DMS 273 treated with DMSO at 0.1 percent for 48 hours (cell line): ENCODE measurements around the gene DNAL1.

Experiments
- DNase-seq: peaks from one replicate; lab custom pipeline; 2025; lab: John Stamatoyannopoulos, UW

Gene DNAL1

DNA sequence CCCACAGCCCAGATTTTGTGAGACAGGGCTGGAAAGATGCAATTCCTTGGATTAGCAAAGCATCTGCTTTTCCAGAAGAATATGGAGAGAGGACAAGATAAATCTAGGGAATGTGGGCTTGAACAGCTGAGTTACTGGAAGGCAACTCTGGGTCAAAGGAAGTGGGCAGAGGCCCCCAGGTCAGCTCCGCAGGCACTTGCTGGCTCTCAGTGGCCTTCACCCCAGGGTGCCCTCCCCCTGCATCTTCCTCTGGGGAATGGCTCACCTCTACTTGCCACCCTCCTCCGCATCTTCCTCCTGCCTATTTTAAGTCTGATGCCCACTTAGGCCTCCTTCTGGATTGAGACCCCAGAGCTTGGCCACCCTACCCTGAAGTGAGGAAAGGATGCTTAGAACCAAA, 79.9 kb downstream of the DNAL1 start:
- DNase-seq, result no peak

- no peak for DNase-seq
These were observed 80.6 kb downstream of the DNAL1 start for GRCh38 chr14:73725116-73726024.

DNA sequence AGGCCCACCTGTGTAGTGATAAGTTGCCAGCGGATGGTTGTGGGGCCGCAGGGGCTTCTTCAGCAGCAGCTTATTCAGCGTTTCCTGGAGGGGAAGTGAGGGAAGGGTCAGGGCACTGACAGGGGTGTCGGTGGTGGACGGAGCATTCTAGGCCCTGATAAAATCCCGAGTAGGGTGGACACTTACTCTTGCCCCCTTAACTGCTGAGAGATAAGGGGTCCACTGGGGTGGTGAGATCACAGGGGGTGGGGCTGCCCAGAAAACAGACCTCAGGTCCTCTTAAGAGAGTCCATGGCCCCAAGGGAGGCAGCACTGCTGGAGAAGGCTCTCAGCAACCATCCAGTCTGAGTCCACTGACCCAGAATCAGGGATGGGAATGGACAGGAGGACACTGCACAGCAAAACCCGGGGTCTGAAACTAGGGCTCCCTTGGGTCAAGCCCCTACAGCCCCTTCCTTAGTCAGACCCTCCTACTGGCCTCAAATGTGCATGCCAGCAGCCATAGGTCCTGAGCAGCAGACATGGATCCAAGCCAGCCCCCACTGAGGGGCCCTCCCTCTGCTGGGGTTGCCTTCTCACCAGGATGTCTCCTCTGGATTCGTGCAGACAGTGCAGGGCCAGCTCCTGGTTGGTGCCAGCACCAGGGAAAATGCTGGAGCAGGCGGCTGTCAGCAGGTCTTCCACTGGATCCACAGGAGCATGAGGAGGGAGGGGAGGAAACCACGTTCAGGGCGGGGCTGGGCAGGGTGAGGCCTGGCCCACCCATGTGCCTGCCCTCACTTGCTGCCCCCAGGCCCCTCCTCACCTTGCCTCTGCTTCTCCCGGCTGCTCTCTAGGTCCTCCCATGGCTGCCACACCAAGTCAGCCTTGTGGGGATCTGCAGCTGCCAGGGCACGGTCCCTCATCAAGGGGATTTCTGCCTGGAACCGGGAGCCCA, 81.5 kb downstream of the DNAL1 start:
- DNase-seq, result no peak

DNA sequence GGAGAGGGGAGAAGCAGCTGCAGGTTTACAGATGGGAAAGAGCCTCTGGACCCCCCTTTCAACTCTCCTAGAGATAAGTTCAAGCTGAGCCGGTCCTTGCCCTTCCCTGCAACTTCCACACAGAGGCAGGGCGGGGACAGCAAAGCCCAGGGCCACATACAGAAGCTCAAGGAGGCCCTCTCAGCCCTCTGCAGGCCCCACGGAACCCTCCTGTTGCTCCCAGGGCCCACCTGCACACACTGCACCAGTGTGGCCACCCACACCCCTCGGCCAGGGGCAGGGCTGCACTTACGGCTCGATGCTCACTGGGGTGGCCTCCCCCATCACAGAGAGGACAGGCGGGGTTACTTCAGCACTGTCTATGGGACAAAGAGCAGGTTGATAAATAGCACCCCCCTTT, 82.4 kb downstream of the DNAL1 start:
- no peak for DNase-seq

GRCh38 chr14:73728717-73729330, 84.0 kb downstream of the DNAL1 start:
- DNase-seq, result no peak

DNA sequence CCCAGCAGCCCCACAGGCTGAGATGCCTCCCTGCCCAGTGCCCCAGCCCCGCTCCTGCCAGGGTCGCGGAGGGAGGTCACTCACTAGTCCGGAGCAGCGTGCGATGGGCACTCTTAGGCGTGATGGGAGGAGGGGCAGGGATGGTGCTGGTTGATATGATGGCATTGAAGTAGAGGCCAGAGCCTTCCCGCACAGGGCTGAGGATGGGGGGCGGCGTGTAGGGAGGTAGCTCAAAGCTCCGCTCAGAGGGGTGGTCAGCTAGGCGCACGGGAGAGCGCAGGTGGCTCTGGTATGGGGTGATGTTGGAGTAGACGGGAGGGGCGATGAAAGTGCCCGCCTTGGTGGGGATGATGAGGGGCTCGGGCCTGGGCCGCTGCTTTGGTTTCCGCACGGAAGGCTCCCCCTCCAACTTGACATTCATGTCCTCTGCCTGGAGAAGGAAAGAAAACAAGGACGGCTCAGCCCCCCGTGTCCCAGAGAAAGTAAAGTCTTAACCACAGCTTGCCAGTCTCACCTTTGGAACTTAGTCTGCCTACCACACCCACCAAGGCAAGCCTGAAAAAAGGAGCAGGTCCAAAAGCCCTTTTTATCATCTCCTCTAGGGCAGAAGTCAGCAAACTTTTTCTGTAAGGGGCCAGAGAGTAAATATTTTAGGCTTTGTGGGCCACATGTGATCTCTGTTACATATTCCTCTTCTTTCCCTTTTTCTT, 84.9 kb downstream of the DNAL1 start:
- DNase-seq, result no peak

DNA sequence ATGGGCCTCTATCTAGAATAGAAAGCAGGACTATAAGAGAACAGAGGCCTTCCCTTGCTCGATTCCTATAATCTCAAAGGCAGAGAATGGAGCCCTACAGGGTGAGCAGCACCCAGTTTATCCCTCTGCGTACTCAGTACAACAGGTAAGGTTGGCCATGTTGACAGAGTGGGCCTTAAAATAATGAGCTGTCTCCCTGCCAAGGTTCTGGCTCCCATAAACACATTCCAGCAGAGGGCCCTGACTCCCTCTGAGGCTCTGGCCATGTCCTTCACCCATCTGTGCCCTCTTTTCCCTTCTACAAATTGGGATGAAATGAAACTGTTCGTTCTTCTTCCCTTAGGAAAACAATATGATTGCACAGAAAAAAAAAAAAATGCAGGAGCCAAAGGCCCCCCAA, 86.3 kb downstream of the DNAL1 start:
- no peak for DNase-seq

DNA sequence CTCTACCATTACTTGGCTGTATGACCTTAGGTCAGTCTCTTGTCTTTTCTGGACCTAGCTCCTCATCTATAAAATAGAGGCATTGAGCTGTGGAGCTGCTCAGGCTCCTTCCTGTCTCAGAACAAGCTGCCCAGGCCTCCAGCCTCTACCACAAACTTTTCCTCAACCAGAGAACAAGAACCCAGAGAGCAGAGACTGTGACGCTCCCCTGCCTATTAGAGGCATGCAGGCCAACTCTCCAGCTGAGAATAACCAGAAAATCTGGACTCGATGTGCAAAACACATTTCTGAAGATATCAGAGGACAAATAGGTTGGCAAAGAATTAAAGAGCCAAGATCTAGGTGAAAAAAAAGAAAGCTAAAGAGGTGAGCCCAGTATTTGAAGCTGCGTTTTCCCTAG, 87.2 kb downstream of the DNAL1 start:
- no peak for DNase-seq

DNA sequence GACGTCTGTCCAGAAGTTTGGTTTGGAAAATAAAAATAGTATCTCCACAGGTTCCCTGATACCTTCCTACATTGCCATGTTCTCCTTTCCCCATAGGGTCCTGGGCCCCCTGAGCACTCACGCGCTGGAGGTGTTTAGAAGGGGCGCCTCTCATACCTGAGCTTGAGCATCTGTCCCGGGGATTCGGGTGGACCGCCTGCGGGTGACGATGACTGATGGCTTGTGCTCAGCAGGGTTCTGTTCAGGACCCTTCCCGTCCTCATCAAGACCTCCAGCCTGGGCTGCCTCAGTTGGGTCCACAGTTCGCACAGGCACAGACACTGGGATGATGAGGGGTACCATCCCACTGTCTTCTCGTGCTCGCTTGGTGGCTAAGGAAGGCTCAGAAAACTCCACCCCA, 92.1 kb downstream of the DNAL1 start:
- DNase-seq, result no peak

GRCh38 chr14:73738518-73739173, 93.9 kb downstream of the DNAL1 start:
- DNase-seq, result no peak

DNA sequence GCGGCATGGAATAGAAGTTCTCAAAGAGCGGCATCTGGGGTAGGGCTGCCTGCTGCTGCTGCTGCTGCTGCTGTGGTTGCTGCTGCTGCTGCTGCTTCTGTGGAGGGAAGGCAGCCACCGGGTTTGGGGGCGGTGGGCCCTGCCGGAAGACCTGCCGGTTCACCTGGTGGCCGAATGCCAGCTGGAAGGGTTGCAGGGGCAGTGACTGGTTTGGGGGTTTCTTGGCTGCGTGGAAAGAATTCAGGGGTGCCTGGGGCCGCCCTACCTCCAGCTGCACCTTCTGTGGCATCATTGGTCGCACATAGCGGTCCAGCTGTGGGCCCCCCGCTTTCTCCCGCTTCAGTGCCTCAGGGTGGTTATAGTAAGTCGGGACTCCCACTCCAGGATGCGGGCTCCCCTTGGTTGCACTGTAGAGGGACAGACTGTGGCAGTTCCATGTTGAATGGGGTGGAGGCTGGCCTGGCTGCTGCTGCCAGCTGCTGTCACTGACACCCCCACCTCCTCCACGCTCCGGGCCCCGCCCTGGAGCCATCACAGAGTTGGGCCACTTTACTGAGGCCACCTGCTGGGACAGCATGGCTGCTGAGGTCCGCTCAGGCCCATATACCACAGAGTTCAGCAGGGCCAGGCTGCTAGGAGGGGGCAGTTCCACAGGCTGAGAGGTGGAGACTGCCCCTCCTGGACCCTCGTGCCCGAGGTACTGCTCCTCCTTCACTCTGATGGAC, 94.5 kb downstream of the DNAL1 start:
- DNase-seq, result no peak

GRCh38 chr14:73739899-73740617, 95.3 kb downstream of the DNAL1 start:
- no peak for DNase-seq

GRCh38 chr14:73740618-73741326, 96.0 kb downstream of the DNAL1 start:
- DNase-seq, result no peak

DNA sequence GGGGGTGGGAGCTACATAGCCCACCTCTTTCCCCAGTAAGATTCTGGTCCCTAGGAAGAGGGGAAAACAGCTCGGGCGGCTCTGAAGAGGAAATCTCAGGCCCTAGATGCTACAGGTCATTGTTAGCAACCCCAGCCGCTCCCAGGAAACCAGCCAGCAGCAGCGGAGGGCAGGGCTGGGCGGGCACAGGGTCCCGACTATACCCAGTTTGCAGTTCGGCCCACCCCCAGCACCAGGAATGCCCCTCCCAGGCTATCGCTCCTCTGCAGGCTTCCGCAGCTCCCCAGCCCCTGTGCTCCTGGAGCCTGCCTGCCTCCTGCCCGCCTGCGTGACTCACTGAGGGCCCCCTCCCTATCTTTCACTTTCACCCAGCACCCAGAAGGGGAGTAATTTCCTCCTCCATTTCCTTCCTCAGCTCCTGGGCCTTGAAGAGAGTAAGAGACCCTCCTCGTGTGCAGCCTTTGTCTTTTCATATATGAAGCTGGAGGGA, 96.6 kb downstream of the DNAL1 start:
- no peak for DNase-seq

- no peak for DNase-seq
These were observed 97.2 kb downstream of the DNAL1 start for GRCh38 chr14:73741876-73742519.

- DNase-seq, result no peak
These were observed 97.9 kb downstream of the DNAL1 start for GRCh38 chr14:73742520-73743238.

DNA sequence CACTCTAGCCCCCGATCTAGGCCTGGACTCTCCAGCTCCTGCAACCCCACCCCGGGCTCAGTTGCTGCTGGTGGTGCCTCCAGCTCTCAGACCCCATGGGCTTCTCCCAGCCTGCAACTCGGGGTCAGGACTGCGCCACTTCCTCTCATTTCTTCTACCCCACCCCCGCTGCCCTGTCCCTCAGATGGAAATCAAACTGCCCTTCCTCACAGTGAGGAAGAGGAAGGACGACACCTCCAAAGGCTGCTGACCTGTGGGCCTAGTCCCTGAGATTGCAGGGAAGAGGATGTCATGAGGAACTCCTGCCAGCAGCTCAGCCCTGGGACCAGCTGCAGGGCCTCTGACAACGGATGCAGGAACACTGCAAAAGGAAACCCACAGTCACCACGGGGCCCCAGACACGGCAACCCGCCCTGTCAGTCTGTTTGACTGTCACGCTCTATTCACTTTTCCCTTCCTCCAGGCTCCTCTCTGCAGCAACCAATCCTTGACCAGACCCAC, 98.7 kb downstream of the DNAL1 start:
- DNase-seq, result no peak
